ENCODE results near the gene LYZL1.
"Not testable (repeated sequence)": the region's sequence is repeated elsewhere in the genome, so short reads cannot be mapped to it uniquely, and the experiment has no call there.

The LYZL1 gene

DNA sequence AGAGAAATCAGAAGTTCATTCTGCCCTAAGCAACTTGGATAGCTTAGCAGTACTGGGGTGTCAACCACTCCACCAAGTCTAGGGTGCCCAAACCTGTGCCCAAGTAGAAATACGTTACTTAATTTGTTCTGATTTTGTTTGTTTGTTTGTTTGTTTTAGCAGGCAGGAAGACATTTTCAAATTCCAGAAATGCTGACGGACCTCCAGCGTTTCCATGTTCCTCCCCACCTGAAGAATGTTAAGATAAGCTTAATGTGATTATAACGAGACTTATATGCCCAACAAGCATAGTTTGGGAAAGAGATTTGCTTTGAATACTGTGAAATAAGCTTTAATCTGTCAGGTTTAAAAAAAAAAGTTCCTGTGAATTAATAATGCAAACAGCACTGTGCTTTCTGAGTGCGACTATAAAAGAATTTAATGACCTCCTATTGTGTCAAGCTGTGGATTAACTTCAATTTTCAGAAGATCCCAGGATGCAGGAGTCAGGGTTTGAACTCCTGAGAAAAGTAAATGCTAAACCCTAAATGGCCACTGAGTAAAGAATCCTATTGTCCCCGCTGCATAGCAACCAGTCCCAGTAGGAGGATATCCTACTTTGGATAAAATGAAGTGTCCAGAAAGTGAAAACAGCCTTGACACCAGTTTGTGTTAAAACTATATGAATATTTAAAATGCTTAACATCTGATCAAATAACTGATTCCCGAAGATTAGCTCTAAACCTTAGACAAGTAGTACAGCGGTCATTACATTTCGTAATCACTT is 56.5 kb downstream of the LYZL1 start:
- Mint-ChIP-seq H3K4me1 (ENCODE audit: low read depth) (peaks cover 8% of the 10 kb centered on the region), H3K36me3 (ENCODE audit: low read depth) (no peaks in the 10 kb centered on the region), H3K4me3 (no peak overlapping the region), H3K27me3 (ENCODE audit: low read depth) (peaks cover 12% of the 10 kb centered on the region), H3K27ac (no peak overlapping the region), H3K9me3 (peaks cover 6% of the 10 kb centered on the region)
- no peak for DNase-seq (ENCODE audit: low spot score)

DNA sequence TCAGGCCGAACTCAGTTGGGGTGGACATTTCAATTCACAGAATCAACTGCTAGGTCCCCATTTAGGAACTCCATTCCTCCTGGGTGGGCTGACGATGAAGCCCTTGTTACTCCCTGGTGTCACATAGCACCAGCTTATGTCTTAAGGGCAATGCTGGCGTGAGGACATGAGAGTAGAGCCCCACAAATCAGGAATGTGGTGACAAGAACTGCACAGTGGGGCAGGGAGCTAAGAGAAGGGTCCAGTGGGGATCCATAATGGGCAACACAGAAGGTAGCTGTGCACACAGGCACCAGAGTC is 57.0 kb downstream of the LYZL1 start:
- peaks cover 8% of the 10 kb centered on the region for H3K4me1 Mint-ChIP-seq (ENCODE audit: low read depth)
- H3K27me3 Mint-ChIP-seq (ENCODE audit: low read depth) = peaks cover 12% of the 10 kb centered on the region
- H3K9me3 Mint-ChIP-seq = peaks cover 6% of the 10 kb centered on the region
- no peak for DNase-seq (ENCODE audit: low spot score)
- H3K27ac Mint-ChIP-seq = no peak overlapping the region
- H3K36me3 Mint-ChIP-seq (ENCODE audit: low read depth) = no peaks in the 10 kb centered on the region
- H3K4me3 Mint-ChIP-seq = no peak overlapping the region

DNA sequence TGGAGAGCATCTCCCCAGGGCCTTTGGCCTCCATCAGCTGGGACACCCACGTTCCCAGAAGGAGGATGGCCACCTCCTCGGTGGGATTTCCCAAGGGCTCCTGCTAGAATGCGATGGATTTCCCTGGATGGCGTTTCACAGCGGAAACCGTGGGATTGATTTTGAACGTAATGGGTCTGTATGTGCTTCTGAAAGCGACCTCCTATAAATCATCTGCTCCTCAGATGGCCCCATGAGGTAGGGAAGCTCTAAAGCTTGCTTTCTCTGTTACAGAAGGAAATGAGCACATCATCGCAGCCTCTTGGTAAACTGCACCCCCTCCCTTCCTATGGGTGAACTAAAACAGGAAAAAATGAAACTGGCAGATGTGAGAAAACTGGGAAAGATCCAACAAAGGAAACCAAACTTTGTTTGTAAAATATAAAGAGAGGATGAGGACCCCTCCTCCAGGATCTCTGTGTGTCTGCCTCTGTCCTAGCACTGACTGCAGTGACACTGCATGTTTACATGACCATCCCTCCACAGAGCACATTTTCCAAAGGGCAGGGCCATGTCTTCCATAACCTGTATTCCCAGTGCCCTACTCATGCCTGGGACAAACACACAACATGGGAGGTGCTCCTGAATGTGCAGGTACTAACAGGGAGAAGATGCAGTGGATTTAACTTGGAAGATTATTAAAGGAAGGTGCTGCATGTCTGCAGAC is 57.6 kb downstream of the LYZL1 start:
- no peak overlapping the region for H3K4me3 Mint-ChIP-seq
- H3K27ac Mint-ChIP-seq = no peak overlapping the region
- H3K36me3 Mint-ChIP-seq (ENCODE audit: low read depth) = no peaks in the 10 kb centered on the region
- DNase-seq (ENCODE audit: low spot score) = no peak
- H3K9me3 Mint-ChIP-seq = peaks cover 6% of the 10 kb centered on the region
- H3K4me1 Mint-ChIP-seq (ENCODE audit: low read depth) = peaks cover 8% of the 10 kb centered on the region
- peaks cover 13% of the 10 kb centered on the region for H3K27me3 Mint-ChIP-seq (ENCODE audit: low read depth)

GRCh38 chr10:29348836-29349235 is 60.0 kb downstream of the LYZL1 start:
- Mint-ChIP-seq H3K4me1 (ENCODE audit: low read depth) (peaks cover 1% of the 10 kb centered on the region), H3K27me3 (ENCODE audit: low read depth) (peaks cover 10% of the 10 kb centered on the region), H3K4me3 (no peak overlapping the region), H3K36me3 (ENCODE audit: low read depth) (no peaks in the 10 kb centered on the region), H3K27ac (no peak overlapping the region), H3K9me3 (no peaks in the 10 kb centered on the region)
- DNase-seq (ENCODE audit: low spot score) = no peak

GRCh38 chr10:29353305-29353704 is 64.4 kb downstream of the LYZL1 start:
- H3K9me3 Mint-ChIP-seq = no peaks in the 10 kb centered on the region
- no peak for DNase-seq (ENCODE audit: low spot score)
- H3K27me3 Mint-ChIP-seq (ENCODE audit: low read depth) = peaks cover 14% of the 10 kb centered on the region
- H3K4me3 Mint-ChIP-seq = no peak overlapping the region
- H3K36me3 Mint-ChIP-seq (ENCODE audit: low read depth) = no peaks in the 10 kb centered on the region
- H3K4me1 Mint-ChIP-seq (ENCODE audit: low read depth) = no peaks in the 10 kb centered on the region
- no peak overlapping the region for H3K27ac Mint-ChIP-seq

DNA sequence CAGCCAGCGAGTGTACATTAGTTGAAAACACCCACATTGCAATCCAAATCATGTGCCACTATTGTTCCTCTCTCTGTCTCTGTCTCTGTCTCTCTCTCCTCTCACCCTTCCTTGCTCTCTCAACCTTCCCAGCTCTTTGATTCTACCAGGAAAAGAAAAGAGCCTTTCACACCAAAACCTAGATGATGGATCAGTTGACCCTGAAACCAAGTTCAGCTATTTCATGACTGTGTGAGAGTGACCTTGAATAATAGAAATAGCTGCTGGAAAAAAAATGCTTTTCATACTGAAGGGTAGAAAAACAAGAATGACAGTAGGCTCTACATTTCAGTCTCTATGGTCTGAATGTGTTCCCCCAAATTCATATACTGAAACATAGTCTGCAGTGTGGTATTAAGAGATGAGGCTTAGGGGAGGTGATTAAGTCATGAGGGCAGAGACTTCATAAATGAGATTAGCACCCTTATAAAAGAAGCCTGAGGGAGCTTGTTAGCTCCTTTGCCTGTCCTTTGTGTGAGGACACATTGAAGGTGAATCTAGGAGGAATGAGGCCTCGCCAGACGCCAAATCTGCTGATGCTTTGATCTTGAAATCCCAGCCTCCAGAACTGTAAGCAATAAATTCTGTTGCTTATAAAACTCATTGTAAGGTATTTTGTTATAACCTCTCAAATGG is 65.2 kb downstream of the LYZL1 start:
- no peak for DNase-seq (ENCODE audit: low spot score)

GRCh38 chr10:29355411-29355991 is 66.6 kb downstream of the LYZL1 start:
- H3K27me3 Mint-ChIP-seq (ENCODE audit: low read depth) = peaks cover 9% of the 10 kb centered on the region
- H3K4me3 Mint-ChIP-seq = no peak overlapping the region
- no peak overlapping the region for H3K27ac Mint-ChIP-seq
- no peak for DNase-seq (ENCODE audit: low spot score)
- H3K9me3 Mint-ChIP-seq = no peaks in the 10 kb centered on the region
- no peaks in the 10 kb centered on the region for H3K4me1 Mint-ChIP-seq (ENCODE audit: low read depth)
- H3K36me3 Mint-ChIP-seq (ENCODE audit: low read depth) = no peaks in the 10 kb centered on the region

More for the DNA sequence above, 65.2 kb downstream of the LYZL1 start:
- H3K27ac Mint-ChIP-seq = no peak overlapping the region
- no peaks in the 10 kb centered on the region for H3K4me1 Mint-ChIP-seq (ENCODE audit: low read depth)
- no peaks in the 10 kb centered on the region for H3K9me3 Mint-ChIP-seq
- H3K4me3 Mint-ChIP-seq = no peak overlapping the region
- H3K27me3 Mint-ChIP-seq (ENCODE audit: low read depth) = peaks cover 14% of the 10 kb centered on the region
- H3K36me3 Mint-ChIP-seq (ENCODE audit: low read depth) = no peaks in the 10 kb centered on the region

- peaks cover 7% of the 10 kb centered on the region for H3K27me3 Mint-ChIP-seq (ENCODE audit: low read depth)
- no peak overlapping the region for H3K27ac Mint-ChIP-seq
- no peaks in the 10 kb centered on the region for H3K4me1 Mint-ChIP-seq (ENCODE audit: low read depth)
- DNase-seq (ENCODE audit: low spot score) = no peak
- no peaks in the 10 kb centered on the region for H3K36me3 Mint-ChIP-seq (ENCODE audit: low read depth)
- H3K9me3 Mint-ChIP-seq = no peaks in the 10 kb centered on the region
- no peak overlapping the region for H3K4me3 Mint-ChIP-seq
These were observed 68.1 kb downstream of the LYZL1 start for GRCh38 chr10:29356931-29357330.

- no peaks in the 10 kb centered on the region for H3K9me3 Mint-ChIP-seq
These were observed 69.2 kb downstream of the LYZL1 start for GRCh38 chr10:29358010-29358616.

GRCh38 chr10:29360215-29360853 is 71.5 kb downstream of the LYZL1 start:
- not testable (repeated sequence) for H3K4me1 Mint-ChIP-seq (ENCODE audit: low read depth); H3K36me3 Mint-ChIP-seq (ENCODE audit: low read depth); H3K27me3 Mint-ChIP-seq (ENCODE audit: low read depth); DNase-seq (ENCODE audit: low spot score); H3K4me3 Mint-ChIP-seq; H3K27ac Mint-ChIP-seq; H3K9me3 Mint-ChIP-seq

More at GRCh38 chr10:29358010-29358616, 69.2 kb downstream of the LYZL1 start:
- DNase-seq (ENCODE audit: low spot score) = no peak
- Mint-ChIP-seq H3K36me3 (ENCODE audit: low read depth) (no peaks in the 10 kb centered on the region), H3K27me3 (ENCODE audit: low read depth) (peaks cover 6% of the 10 kb centered on the region), H3K4me1 (ENCODE audit: low read depth) (no peaks in the 10 kb centered on the region), H3K27ac (no peak overlapping the region), H3K4me3 (no peak overlapping the region)
